ENCODE results near the gene HCK.

HCK gene

GRCh38 chr20:32050324-32050841 lies 1.7 kb upstream of the HCK start:
- TF ChIP-seq Cebpa-rat (IDR thresholded peaks at IDR 0.05), result no peak
- peaks cover 0 to 7% (median 0%) of the 10 kb centered on the region in 11 experiments; a peak in 6 of 22 replicates for H3K9me3 ChIP-seq (replicated peaks in 1 of 11)
- no peak overlapping the region; a peak in 1 of 20 replicates for H3K4me3 ChIP-seq
- peak overlapping the region in 6 of 11 experiments; percentile 97 to 100 (median 100); a peak in 10 of 22 replicates for H3K9ac ChIP-seq
- peaks cover 0 to 24% (median 0%) of the 10 kb centered on the region in 11 experiments; a peak in 9 of 22 replicates for H3K27me3 ChIP-seq
- H3K4me1 ChIP-seq, result peaks cover 27 to 62% (median 43%) of the 10 kb centered on the region in 10 experiments
- H3K4me2 ChIP-seq, result peak overlapping the region in 10 of 11 experiments; percentile 51 to 99 (median 92); a peak in 18 of 22 replicates
- H3K36me3 ChIP-seq, result peaks cover 0 to 25% (median 17%) of the 10 kb centered on the region in 11 experiments; a peak in 15 of 22 replicates
- peaks cover 0 to 17% (median 0%) of the 10 kb centered on the region in 11 experiments; a peak in 6 of 22 replicates for H4K20me1 ChIP-seq
- peak overlapping the region in 8 of 11 experiments; percentile 97 to 100 (median 100); a peak in 13 of 22 replicates for H3K27ac ChIP-seq

GRCh38 chr20:32050851-32051556 lies 1.0 kb upstream of the HCK start:
- TF ChIP-seq Cebpa-rat (IDR thresholded peaks at IDR 0.05), result no peak
- H3K4me2 ChIP-seq, result peak overlapping the region; percentile 85 to 100 (median 94)
- peaks cover 0 to 7% (median 0%) of the 10 kb centered on the region in 11 experiments; a peak in 6 of 22 replicates for H3K9me3 ChIP-seq (replicated peaks in 1 of 11)
- peaks cover 0 to 31% (median 23%) of the 10 kb centered on the region in 11 experiments; a peak in 15 of 22 replicates for H3K36me3 ChIP-seq
- peaks cover 0 to 24% (median 0%) of the 10 kb centered on the region in 11 experiments; a peak in 9 of 22 replicates for H3K27me3 ChIP-seq
- peaks cover 30 to 62% (median 48%) of the 10 kb centered on the region in 10 experiments for H3K4me1 ChIP-seq
- H4K20me1 ChIP-seq, result peaks cover 0 to 17% (median 0%) of the 10 kb centered on the region in 11 experiments; a peak in 6 of 22 replicates
- peak overlapping the region in 10 of 11 experiments; percentile 84 to 100 (median 100); a peak in 20 of 22 replicates for H3K27ac ChIP-seq
- peak overlapping the region; percentile 82 to 100 (median 99); a peak in 20 of 22 replicates for H3K9ac ChIP-seq
- peak overlapping the region in 9 of 10 experiments; percentile 72 to 99 (median 92); a peak in 17 of 20 replicates for H3K4me3 ChIP-seq

- Histone ChIP-seq H3K4me3 (peak overlapping the region; percentile 62 to 99 (median 92)), H3K4me2 (peak overlapping the region; percentile 85 to 100 (median 94)), H4K20me1 (peaks cover 0 to 17% (median 0%) of the 10 kb centered on the region in 11 experiments; a peak in 6 of 22 replicates), H3K9me3 (replicated peaks in 1 of 11) (peaks cover 0 to 7% (median 0%) of the 10 kb centered on the region in 11 experiments; a peak in 6 of 22 replicates), H3K4me1 (peaks cover 37 to 66% (median 53%) of the 10 kb centered on the region in 10 experiments), H3K9ac (peak overlapping the region; percentile 82 to 100 (median 99)), H3K27ac (peak overlapping the region in 10 of 11 experiments; percentile 84 to 100 (median 100); a peak in 21 of 22 replicates), H3K36me3 (peaks cover 0 to 36% (median 27%) of the 10 kb centered on the region in 11 experiments; a peak in 15 of 22 replicates), H3K27me3 (peaks cover 0 to 24% (median 0%) of the 10 kb centered on the region in 11 experiments; a peak in 9 of 22 replicates)
- TF ChIP-seq Cebpa-rat (IDR thresholded peaks at IDR 0.05), result no peak
Measured at GRCh38 chr20:32051720-32052089, 337 bp upstream of the HCK start.

GRCh38 chr20:32052778-32053362 lies 828 bp downstream of the HCK start:
- Histone ChIP-seq H3K9me3 (replicated peaks in 1 of 11) (peaks cover 0 to 7% (median 0%) of the 10 kb centered on the region in 11 experiments; a peak in 6 of 22 replicates), H4K20me1 (peaks cover 0 to 27% (median 0%) of the 10 kb centered on the region in 11 experiments; a peak in 6 of 22 replicates), H3K4me3 (peak overlapping the region; percentile 62 to 99 (median 92)), H3K27ac (peak overlapping the region; percentile 75 to 100 (median 99)), H3K4me2 (peak overlapping the region; percentile 85 to 100 (median 94)), H3K4me1 (peaks cover 48 to 74% (median 63%) of the 10 kb centered on the region in 10 experiments), H3K27me3 (peaks cover 0 to 24% (median 0%) of the 10 kb centered on the region in 11 experiments; a peak in 9 of 22 replicates), H3K9ac (peak overlapping the region; percentile 82 to 100 (median 99)), H3K36me3 (peaks cover 0 to 47% (median 39%) of the 10 kb centered on the region in 11 experiments; a peak in 15 of 22 replicates)
- no peak for TF ChIP-seq Cebpa-rat (IDR thresholded peaks at IDR 0.05)

- peaks cover 0 to 7% (median 0%) of the 10 kb centered on the region in 11 experiments; a peak in 6 of 22 replicates for H3K9me3 ChIP-seq (replicated peaks in 1 of 11)
- H3K27me3 ChIP-seq, result peaks cover 0 to 24% (median 0%) of the 10 kb centered on the region in 11 experiments; a peak in 9 of 22 replicates
- peak overlapping the region; percentile 85 to 100 (median 94); a peak in 20 of 22 replicates for H3K4me2 ChIP-seq
- H3K4me1 ChIP-seq, result peaks cover 49 to 82% (median 71%) of the 10 kb centered on the region in 10 experiments
- H3K9ac ChIP-seq, result peak overlapping the region in 9 of 11 experiments; percentile 89 to 100 (median 99); a peak in 17 of 22 replicates
- peak overlapping the region in 9 of 11 experiments; percentile 89 to 100 (median 100); a peak in 17 of 22 replicates for H3K27ac ChIP-seq
- H3K4me3 ChIP-seq, result peak overlapping the region in 8 of 10 experiments; percentile 85 to 99 (median 94); a peak in 16 of 20 replicates
- no peak for TF ChIP-seq Cebpa-rat (IDR thresholded peaks at IDR 0.05)
- peaks cover 0 to 55% (median 44%) of the 10 kb centered on the region in 11 experiments; a peak in 15 of 22 replicates for H3K36me3 ChIP-seq
- H4K20me1 ChIP-seq, result peaks cover 0 to 27% (median 0%) of the 10 kb centered on the region in 11 experiments; a peak in 6 of 22 replicates
Measured at GRCh38 chr20:32053648-32054047, 1.6 kb downstream of the HCK start.

GRCh38 chr20:32056708-32057483 lies 4.9 kb downstream of the HCK start:
- no peak for TF ChIP-seq Cebpa-rat (IDR thresholded peaks at IDR 0.05)
- peaks cover 0 to 14% (median 0%) of the 10 kb centered on the region in 11 experiments; a peak in 9 of 22 replicates for H3K27me3 ChIP-seq
- peak overlapping the region in 3 of 10 experiments; percentile 2 to 34 (median 24); a peak in 4 of 20 replicates for H3K4me3 ChIP-seq

More at GRCh38 chr20:32056708-32057483, 4.9 kb downstream of the HCK start:
- peak overlapping the region in 10 of 11 experiments; percentile 39 to 100 (median 72); a peak in 18 of 22 replicates for H3K27ac ChIP-seq
- peaks cover 38 to 93% (median 81%) of the 10 kb centered on the region in 10 experiments for H3K4me1 ChIP-seq
- peak overlapping the region; percentile 21 to 99 (median 77) for H3K4me2 ChIP-seq
- H3K9ac ChIP-seq, result peak overlapping the region in 7 of 11 experiments; percentile 3 to 92 (median 58); a peak in 11 of 22 replicates
- H3K36me3 ChIP-seq, result peaks cover 0 to 86% (median 64%) of the 10 kb centered on the region in 11 experiments; a peak in 15 of 22 replicates
- H3K9me3 ChIP-seq (replicated peaks in 1 of 11), result peaks cover 0 to 7% (median 0%) of the 10 kb centered on the region in 11 experiments; a peak in 6 of 22 replicates
- H4K20me1 ChIP-seq, result peaks cover 0 to 30% (median 0%) of the 10 kb centered on the region in 11 experiments; a peak in 6 of 22 replicates
